UCSD-AML1 (cell line): ENCODE results near the gene VPS33A.
"Not testable (repeated sequence)": the region's sequence is repeated elsewhere in the genome, so short reads cannot be mapped to it uniquely, and the experiment has no call there.

Source experiments
- DNase-seq: peaks from one replicate; lab custom pipeline; 2025; ENCODE audit not compliant: unreplicated experiment; lab: John Stamatoyannopoulos, UW

VPS33A gene

DNA sequence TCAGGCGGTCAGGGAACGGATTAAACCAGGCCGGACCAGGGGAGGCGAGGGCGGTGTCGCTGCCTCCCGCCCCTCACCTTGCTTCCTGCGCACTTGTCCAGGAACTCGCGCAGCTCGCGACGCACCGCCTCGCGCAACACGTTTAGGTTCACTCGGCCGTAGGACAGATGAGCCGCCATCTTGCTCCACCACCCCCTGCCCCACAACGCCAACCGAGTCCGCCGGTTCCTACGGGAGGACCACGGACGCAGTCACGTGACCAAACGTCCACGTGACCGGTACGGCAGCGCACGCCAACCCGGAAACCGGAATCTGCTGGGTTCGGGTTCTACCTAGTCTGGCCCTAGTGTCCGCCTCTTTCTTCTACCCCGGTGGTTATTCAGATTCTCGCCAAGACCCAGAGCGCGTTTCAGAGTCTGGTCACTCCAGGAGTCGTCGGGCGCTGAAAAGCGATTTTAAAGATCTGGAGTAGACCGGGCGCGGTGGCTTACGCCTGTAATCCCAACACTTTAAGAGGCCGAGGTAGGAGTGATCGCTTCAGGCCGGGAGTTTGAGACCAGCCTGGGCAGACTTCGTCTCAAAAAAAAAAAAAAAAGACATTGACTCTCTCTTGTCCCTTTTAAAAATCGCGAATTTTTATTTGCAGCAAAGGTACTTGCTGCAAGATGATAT lies at the start of gene VPS33A:
Gene VPS33A, minus strand, starts transcription at position 265 of the 672 bp plus-strand sequence. Its CDS starts 86 bp downstream, at position 179.
- DNase-seq: peak; percentile 95

GRCh38 chr12:122312926-122313325 lies 46.6 kb upstream of the VPS33A start:
- DNase-seq: no peak

DNA sequence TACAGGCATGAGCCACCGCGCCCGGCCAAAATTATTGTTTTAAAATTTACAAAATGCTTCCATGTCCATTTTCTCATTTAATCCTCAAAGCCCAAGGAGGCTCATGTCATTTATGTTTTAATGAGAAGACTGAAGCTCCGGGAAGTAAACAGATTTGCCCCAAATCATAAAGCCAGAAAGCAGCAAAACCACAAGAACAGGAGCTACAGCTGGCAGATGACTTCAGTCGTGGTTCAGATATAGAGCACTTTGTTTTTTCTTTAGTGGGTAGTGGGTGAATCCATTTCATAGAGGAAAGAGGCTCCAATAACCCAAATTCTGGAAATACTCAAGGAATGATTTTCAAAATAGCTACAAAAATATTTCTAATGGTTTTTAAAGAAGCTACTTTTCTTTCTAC lies 45.4 kb upstream of the VPS33A start:
- no peak for DNase-seq

- DNase-seq: no peak
These were observed 44.5 kb upstream of the VPS33A start for GRCh38 chr12:122310626-122311333.

- no peak for DNase-seq
These were observed 43.3 kb upstream of the VPS33A start for GRCh38 chr12:122309564-122310121.

DNA sequence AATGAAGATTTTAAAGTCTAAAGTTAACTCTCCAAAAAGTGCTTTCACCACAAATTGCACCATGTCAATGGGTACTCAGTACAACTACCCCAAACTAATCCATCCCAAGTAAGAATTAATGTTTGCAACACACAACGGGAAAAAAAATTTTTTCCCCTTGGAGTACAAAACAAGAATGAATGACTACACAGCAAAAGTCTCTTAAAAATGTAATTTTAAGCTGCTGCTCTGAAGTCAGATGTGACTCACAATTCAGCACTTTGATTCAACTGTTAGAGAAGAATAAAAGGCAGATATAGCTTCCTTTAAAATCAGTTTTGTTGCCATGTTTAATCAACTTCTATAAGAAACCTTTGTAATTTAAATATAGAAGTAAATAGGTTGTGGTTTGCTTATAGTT lies 42.5 kb upstream of the VPS33A start:
- DNase-seq: no peak

DNA sequence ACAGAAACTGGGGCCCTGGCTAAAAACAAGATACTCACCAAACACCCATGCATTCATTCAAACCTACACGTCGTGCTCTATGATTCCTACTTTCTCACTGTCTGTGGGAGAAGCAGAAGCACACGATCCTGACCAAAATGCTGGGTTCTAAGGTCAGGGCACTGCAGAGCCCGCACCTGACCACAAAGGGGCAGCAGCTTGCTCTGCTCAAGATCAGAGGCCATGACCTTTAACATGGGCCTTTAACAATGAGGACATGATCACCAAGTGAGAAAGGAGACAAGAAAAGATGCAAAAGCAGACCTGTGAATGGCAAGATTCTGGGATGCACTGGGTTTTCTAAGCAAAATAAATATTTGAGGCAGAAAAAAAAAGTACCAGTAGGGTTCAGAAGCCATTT lies 40.1 kb upstream of the VPS33A start:
- no peak for DNase-seq

- no peak for DNase-seq
These were observed 38.6 kb upstream of the VPS33A start for GRCh38 chr12:122304924-122305323.

GRCh38 chr12:122303068-122303467 lies 36.8 kb upstream of the VPS33A start:
- DNase-seq: no peak

GRCh38 chr12:122298071-122298748 lies 31.9 kb upstream of the VPS33A start:
- DNase-seq: no peak

DNA sequence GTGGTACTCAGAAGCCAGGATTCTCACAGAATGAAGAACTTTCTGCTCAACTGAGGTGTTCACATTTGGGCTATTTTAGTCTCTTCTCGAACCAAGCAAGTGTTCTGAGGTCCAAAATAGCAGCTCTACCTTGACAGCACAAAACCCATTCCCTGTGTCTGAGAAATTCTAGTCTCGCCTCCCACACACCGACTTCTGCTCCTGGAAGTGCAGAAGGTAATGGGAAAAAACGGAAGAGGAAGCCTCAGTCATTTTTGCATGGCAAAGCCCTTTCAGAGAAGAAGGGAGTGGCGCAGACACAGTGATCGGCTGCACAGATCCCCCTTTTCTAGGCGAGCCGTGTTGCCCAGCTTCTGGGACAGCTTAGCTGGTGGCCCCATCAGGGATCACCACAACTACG lies 31.2 kb upstream of the VPS33A start:
- DNase-seq: no peak

DNA sequence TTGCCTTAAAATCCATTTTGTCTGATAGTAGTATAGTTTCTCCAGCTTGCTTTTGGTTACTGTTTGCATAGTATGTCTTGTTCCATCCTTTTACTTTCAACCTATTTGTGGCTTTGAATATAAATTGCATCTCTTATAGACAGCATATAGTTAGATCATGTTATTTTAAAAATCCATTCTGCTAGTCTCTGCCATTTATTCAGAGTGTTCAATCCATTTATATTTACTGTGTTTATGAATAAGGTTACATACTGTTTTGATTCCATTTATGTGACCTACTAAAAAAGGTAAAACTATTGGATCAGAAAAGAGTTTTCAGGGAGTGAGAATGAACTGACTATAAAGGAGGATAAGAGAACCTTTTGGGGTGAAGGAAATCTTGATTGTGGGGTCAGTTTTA lies 29.6 kb upstream of the VPS33A start:
- DNase-seq: no peak

GRCh38 chr12:122293081-122293480 lies 26.8 kb upstream of the VPS33A start:
- no peak for DNase-seq

DNA sequence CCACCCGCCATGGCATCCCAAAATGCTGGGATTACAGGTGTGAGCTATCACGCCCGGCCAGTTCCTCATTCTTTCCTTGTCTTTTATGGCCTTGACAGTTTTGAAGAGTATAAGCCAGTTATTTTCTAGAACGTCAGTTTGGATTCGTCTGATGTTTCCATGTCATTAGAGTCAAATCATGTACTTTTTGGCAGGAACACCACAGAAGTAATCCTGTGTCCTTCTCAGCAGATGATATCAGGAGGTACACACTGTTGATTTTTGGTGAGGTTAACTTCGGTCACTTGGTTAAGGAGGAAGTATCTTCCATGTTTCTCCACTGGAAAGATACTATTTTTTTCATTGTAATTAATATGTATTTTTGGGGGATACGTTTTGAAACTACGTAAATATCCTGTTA lies 25.1 kb upstream of the VPS33A start:
- no peak for DNase-seq

GRCh38 chr12:122283680-122284079 lies 17.4 kb upstream of the VPS33A start:
- no peak for DNase-seq

GRCh38 chr12:122282061-122282460 lies 15.8 kb upstream of the VPS33A start:
- DNase-seq: no peak

GRCh38 chr12:122276242-122276641 lies 9.9 kb upstream of the VPS33A start:
- DNase-seq: no peak

- DNase-seq: no peak
These were observed 9.2 kb upstream of the VPS33A start for GRCh38 chr12:122275459-122275858.

DNA sequence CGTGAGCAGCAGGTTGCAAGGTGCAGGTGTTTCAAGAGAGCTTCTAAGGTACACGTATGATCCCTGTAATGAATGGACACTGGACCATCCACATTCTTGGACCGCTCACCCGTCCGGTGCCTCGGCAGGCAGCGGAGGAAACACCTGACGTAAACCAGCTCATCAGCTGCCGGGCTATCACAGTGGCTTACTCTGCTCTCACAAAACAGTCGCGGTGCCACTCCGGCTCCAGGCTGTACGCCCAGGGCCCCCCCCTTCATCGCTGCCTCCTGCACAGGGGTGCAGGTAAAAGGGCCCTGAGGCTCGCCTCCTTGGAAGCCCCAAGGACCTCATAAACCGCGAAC lies 436 bp downstream of the VPS33A start:
- DNase-seq: no peak

DNA sequence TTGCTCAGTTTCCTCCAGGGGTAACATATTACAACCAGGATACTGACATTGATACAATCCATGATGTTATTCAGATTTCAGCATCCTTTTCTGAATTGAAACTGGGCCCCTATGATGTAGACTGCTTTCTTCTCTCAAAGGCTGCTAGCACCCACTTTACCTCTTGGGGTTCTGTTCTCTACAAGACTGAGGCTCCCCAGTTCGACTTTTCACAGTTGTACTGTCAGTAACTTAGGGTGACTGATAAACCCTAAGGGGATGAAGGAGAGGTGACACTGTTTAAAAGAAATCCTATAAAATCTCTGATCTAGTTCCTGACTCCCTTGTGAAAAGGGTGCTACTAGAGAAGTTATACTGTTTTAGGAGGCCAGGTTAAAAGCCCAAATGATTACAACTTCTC lies 818 bp downstream of the VPS33A start:
- no peak for DNase-seq

- not testable (repeated sequence) for DNase-seq
These were observed 5.6 kb downstream of the VPS33A start for GRCh38 chr12:122260735-122261134.

DNA sequence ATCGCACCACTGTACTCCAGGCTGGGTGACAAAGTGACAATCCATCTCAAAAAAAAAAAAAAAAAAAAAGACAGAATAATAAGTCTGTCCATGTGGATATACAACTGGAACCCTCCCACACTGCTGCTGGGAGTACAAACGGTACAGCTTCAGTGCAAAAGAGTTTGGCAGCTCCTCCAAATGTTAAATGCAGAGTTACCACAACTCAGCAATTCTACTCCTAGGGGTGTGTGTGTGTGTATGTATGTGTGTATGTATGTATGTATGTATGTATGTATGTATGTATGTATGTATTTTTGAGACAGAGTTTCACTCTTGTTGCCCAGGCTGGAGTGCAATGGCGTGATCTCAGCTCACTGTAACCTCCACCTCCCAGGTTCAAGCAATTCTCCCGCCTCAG lies 7.4 kb downstream of the VPS33A start:
- not testable (repeated sequence) for DNase-seq
